Limb (tissue), 2 donors: ENCODE data around the gene PKNOX2.

Experiments used
- DNase-seq, 2 donors: peaks; one replicate each; pipeline ENCODE4 v3.0.0-alpha.2; 2016; ENCODE audit errors: extremely low spot score in 2 of 2

PKNOX2 gene

DNA sequence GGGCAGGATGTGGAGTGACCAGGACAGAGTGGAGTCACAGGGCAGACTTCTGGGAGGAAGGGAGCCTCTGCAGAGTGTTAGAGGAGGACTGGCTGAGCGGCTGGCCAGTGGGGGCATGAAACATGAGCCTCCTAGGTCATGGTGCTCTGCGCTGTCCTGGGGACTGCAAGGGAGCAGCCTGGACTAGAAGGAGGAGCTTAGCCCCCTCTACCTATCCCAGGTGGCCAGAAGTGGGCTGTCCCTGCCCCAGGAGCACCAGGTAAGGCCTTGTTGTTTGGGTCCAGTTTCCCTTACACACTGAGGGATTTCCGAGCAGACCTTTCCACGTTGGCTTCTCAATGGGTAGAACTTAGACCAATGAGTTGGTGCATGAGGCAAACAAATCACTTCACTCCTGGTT, 7.4 kb downstream of the PKNOX2 start:
- peak in 1 of 2 donors; percentile 21 for DNase-seq

DNA sequence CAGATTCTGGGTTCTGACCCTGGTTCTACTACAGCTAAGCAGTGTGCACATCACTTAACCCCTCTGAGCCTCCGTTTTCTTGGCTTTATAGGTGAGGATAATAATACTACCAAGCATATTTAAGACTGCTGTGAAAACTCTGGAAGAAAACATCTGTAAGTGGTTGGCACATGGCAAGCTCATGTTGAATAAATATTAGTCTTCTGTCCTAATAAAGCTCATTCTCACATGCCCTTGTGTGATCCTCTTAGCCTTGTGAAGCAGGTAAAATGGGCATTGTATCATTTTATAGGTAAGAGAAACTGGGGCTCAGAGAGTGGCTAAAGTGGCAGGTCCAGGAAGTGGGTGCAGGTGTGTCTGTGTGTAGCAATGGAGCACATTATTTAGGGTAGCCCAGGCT, 8.5 kb downstream of the PKNOX2 start:
- peak in 1 of 2 donors; percentile 6 for DNase-seq

DNA sequence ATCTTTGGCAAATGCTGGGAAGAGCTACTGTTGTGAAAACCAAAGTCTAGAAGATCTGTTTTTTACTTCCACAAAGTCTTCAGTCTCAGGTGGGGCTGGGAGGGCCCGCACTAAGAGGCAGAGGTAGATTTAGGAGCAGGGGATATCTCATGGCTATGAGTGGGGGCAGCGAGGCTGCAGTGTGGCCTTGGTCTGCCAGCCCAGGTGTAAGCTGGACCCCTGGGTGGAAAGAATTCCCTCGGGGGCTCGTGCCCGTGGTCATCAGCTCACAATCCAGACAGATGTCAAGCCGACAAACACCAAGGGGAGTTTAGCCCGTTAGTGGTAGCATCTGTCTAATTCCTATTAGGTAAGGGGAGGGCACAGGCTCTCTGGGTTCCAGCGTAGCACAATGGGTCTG, 9.0 kb downstream of the PKNOX2 start:
- DNase-seq = peak in 1 of 2 donors; percentile 17

DNA sequence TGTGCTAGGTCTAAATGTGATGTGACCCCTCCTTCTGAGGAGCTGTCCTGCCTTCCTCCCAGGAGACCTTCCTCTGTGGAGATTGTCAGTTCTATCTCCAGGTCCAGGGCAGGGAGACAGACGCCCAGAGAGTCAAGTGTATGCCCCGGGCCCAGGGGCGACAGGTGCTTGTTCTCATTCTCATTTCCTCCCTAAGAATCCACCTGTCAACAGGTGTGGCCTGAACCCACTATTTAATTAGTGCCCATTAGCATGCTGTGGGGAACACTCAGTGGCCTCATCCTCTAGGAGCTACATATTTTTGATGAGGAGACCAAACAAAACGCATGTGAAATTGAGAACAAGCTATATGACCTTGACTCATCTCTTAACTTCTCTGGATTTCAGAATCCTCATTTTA, 9.5 kb downstream of the PKNOX2 start:
- peak in 1 of 2 donors; percentile 7 for DNase-seq

DNA sequence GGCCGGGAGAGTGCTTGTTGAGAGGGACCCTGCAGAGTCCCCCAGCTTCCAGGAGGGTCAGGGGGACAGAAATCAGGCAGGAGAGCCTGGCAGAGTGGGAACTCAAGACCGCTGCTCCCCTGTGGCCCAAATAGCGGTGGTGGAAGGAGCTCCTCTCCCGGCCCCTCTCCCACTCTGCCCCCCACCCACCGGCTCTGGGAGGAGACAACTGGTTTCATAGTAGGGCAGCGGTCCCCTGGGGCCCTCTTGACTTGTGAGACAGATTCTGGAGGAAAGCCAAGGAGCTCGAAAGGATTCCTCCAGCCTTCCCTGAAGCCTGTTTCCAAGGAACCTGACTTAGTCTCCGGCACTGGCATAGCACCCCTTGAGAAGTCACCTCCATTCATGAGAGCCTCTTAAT, 10.1 kb downstream of the PKNOX2 start:
- DNase-seq = peak in 1 of 2 donors; percentile 38

DNA sequence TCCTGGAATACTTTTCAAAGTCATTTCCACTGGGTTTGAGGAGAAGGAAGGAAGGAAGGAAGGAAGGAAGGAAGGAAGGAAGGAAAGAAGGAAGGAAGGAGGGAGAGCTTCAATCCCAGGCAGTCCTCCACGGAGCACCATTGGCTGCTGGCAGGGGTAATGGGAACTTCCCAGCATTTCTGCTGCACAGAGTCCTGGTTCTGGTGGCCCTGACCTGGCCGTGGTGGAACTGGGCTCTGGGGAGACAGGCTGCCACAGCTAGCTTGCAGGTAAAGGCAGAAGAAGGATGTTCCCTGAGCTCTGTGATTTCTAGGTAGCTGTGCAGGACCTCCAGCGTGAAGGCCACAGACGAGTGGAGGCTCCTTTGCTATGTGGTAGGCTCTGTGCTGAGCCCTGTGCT, 10.6 kb downstream of the PKNOX2 start:
- DNase-seq = no peak

DNA sequence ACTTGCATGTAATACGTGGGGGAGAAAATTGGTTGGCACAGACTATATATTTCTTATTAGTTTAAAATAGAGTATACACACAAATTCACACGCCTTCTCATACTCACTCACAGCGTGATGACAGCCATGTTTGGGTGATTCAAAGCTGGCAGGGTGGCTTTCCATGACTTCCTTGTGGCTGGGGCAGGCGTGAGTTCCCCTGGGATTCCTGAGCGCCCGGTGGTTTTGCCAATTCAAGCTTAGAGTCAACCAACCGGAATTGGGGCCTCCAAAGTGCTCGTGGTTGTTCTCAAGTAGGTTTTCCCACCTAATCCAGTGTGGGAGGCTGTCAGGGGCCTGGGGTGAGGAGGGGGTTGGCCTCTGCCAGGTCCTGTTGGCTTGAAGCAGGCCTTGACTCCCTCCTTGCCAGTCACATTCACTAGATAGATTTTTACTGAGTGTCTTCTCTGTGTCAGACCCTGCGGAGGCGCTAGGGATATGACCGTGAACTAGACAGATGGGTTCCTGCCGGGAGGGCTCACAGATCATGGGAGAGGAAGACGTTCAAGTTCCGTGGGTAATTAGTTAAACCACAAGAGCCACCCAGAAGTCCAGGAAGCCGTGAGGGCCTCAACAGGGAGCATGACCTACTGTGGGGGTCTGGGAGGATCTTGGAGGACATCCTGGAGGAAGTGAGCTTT, 11.5 kb downstream of the PKNOX2 start:
- DNase-seq = no peak

DNA sequence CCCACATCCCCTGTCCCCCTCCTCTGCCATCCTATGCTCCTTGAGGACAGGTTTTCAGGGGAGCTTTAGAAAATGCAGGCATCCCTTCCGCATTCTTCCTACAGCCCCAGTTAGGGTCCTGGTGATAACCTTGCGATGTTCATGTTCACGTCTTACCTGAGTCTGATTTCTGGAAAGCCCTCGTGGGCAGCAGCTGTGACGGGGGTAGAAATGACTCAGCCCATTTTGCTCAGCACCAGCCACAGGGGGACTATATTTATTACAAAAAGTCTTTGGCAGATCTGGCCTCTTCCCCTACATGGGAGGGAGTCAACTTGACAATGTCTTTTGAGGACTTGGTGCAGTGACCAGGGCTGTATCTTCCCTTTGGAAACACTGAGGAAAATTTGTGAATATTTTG, 12.3 kb downstream of the PKNOX2 start:
- no peak for DNase-seq

DNA sequence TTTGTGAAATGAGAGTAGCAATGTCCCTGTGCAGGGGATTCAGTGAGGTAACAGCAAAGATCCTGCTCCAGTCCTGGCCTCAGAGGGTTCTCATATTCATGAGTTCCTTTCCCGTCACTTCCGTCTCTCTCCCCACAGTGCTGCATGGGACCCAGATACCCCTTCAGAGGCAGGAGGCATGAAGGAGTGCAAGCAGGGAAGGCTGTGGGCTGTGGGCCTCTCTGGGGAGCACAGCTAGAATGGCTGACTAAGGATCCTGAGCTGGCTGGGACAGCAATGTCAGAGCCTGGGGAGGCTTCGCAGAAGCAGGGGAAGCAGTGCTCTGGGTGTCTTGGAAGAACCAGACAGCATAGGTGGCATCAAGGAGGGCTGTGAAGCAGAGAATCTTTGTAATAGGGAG, 13.0 kb downstream of the PKNOX2 start:
- DNase-seq = no peak

DNA sequence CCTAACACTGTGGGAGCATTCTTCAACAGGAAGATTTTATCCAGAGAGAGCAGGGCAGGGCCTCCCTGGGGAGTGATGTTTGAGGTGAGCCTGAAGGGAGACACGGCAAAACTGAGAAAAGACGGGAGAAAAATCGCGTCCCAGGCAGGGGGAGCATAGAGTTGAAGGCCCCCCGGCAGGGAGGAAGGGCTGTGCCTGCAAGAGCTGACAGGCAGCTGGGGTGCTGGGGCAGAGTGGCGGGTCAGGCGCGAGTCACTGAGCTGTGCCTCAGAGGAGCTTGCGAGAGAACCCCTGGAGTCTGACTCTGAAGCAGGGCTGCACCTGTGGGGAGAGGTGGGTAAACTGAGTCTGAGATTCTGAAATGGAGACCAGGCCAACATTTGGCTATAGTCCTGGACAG, 14.8 kb downstream of the PKNOX2 start:
- DNase-seq = no peak

DNA sequence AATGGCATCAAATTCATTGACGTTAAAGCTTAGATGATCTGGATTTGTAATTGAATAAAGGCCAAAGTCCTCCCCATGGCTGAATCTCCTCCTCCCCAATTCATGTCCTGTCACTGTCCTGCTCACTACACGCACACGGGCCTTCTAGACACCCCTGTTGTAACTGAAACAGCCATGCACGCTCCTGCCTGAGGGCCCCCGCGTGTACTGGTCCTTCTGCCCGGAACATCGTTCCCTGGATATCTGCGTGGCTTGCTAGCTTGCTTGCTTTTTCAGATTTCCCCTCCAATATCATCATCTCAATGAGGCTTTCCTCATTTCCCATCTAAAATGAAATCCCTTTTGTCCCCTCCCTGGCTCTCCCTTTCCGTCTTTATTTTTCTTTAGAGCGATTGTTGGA, 15.3 kb downstream of the PKNOX2 start:
- DNase-seq = no peak

DNA sequence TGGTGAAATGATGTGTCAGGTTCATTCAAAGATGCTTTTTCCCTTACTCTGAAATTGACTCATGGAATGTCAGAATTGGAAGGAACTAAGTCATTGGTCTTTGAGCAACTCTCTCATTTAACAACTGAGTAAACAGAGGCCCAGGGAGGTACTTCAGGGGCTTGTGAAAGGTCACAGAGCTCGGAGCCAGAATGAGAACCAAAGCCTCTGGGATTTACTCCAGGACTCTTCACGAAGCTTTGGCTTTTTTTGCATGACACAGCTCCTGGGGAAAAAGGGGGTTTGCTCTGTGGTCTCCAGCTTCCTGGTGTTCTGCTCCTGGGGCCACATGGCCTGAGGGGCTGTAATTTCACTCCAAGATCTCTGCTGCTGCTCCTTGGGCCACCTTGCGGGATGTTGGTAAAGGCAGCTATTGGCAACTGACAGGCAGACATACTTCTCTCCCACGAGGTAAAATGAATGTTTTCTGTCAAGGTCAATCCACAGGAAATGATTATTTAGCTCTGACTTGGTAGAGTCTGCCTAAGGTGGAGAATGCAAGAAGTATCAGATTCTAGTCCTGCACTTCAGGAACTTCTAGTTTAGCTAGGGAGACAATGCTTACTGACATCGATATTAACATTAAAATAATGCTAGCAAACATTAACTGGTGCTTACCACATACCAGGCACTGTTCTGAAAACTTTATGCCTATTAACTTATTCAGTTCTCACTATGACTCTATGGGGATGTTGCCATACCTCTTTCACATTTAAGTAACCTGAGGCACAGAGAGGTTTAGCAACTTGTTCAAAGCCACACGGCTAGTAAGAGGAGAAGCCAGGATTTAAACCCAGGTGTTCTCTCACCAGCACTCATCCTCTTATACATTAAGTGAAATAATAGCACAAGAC, 16.1 kb downstream of the PKNOX2 start:
- no peak for DNase-seq

DNA sequence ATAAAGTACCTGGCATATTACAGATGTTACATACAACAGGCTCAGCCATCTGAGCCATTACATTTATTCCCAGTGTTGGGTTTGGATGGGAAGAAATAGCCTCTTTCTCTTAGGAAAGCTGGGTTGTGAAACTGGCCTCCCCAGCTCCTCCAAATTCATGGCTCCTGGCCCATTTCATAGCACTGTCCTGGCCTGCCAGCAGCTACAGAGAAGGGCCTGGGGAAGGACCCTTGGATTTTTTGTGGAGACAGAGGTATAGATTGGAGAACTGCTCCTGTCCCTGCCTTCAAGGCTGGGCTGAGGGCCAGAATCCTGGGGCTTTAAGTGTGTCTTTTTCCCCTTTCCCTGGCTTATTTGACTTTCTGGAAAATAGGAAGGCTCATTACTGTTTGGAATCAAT, 18.0 kb downstream of the PKNOX2 start:
- DNase-seq = no peak

DNA sequence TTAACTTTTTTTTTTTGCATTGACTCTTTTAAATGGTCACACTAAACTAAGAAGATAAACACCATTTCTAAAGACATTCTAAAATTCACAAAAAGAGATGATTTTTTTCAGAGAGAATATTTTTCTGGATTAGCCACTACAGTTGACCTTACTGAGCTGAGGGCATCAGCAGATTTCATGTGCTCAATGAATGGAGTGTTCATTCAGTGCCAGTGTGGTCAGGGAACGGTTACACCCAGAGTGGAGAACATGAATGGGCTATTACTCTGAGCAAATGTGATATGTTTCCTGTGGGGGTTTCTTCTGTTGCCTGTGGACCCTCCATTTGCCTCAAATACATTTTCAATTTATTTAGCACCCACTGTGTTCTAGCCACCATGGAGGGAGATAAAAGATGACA, 19.1 kb downstream of the PKNOX2 start:
- no peak for DNase-seq

DNA sequence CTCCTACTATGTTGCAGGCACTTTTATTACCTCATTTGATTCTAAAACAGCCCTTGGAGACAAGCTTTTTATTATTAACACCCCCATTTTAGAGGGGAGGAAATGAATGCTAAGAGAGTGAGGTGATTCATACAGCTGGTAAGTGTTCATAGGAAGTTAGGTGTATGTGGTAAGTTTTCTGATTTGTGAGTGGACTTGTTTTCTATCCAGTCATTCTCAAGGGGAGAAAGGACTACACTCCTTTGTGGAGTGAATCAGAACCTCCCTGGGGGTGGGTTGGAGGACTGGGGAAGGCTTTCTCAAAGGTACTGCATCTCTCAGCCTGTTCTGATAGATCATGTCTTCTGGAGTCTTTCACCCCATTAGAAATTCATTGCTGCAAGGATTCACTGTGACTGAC, 23.5 kb downstream of the PKNOX2 start:
- no peak for DNase-seq

DNA sequence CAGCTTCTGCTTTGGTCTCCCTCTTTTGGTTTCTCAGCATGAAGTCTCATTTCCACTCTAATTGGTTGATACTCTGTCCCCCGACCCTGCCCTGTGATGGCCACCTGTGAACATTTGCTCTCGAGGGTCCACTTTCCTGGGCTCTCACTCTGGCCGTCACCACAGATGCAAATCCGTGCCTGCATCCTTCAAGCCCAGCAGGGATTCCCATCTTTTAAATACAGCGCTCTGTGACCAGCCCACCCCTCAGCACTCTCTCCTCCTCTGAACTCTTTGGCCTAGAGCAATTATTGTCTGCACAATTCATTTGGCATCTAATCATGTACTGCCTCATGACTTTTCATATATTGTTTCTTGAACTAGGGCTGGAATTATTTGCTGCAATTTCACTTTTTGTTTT, 26.0 kb downstream of the PKNOX2 start:
- DNase-seq = no peak

DNA sequence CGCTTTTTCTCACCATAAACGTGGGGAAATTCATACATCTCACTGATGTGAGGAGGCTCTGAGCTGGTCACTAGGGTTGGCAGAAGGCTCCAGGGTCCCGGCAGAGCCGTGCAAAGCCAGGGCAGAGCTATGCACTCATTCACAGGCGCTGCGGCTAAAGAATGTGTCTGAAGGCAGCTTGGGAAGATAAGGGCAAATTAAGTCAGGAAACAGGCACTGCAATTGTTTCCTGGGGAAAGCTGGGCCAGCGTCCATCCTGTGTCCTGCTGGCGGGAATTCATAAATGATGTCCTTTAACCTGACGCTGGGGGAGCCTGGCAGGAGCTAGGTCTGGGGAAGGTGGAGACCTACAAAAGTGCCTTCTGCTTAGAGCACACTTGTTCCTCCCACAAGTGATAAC, 27.6 kb downstream of the PKNOX2 start:
- no peak for DNase-seq

DNA sequence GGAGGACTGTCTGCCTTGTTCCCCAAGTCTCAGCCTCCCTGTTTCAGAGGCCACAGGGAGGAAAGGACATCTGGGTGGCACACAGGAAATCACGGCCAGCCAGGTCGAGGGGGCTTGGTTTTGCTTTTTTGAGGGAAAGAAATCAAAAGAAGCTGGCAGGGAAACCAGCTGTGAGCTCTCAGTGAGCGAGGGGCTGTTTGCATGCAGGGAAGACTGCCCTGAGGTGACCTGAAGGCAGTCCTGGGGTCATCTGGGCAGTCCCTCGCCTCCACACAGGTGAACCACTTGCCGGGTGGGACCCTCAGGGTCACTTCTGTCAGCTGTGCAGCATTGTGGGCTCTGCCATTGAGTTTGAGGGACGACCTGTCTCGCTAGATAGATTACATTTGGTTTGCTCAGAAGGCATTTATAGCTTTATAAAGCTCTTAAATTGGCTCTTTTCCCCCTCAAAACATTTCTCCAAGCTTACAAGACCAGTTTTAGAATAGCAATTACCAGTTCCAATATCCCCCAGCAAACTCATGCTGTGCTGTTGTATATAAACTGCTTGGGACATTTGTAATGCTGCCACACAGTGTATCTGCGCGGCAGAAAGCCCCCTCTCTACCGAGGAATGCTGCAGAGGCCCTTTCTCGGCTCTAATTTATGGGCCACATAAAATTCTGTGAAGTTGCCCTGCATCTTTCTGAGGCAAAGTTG, 28.3 kb downstream of the PKNOX2 start:
- DNase-seq = no peak

DNA sequence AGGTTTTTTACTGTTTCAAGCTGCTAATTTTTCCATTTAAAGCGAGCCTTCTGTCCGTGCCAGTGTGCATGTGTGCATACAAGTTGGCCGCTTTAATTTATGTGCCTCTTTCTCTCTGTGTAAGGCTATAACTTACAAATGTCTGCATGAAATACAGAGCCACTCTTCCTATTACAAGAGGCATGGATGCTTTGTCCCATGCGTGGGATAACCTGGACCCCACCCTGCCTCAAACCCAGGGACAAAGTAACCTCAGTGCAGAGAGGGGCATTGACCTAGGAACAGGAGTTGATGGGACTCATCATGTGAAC, 28.8 kb downstream of the PKNOX2 start:
- DNase-seq = no peak

DNA sequence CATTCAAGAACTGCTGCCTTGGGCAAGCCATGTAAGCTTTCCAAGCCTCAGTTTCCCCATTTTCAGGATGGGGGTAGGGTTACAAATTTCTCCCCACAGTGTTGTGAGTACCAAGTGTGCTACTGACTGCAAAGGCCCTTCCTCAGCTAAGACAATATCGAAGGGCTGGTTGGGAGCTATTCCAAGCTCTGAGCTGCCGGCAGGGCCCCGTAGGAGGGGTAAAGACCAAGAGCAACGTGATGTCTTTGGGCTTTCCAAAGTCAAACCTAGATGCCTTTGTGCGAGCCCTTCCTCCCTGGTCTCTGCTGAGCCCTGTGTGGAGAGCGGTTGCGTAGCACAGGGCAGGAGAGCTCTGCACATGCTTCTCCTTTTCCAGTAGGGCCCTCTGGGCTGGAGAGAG, 29.3 kb downstream of the PKNOX2 start:
- DNase-seq = no peak

DNA sequence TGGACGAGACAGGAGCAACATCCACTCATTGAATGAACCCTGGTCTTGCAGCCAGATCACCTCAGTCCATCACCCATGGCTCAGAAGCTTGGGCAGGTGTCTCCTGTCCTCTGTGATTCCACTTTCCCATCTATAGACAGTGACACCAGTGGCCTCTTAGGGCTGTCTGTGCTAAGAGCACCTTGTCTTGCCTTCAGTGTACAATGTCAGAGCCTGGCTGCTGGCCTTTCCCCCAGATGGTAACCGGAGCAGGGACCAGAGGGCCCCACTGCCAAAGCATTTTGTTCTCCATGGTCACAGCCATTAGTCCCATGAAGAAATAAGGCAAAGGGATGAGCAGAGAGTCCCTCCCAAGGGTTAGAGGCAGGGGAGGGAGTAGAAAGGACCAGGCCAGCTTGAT, 35.4 kb downstream of the PKNOX2 start:
- no peak for DNase-seq

DNA sequence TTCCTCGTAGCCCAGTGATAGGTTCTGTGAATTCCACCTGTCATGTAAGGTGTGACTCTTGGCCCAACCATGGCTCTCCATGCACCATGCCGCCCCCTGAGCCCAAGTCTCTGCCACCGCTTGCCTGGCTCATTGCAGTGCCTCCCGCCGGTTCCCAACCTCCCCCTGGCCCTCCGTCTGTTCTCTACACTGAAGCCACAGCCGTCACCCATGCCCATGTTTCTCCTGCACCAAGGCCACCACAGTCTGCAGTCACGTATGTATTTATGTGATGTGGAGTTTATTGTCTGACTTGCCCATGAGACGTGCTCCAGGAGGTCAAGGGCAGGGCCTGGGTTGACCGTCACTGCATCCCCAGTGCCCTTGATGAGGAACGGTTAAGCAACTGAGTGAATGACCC, 35.9 kb downstream of the PKNOX2 start:
- no peak for DNase-seq
